Gastrocnemius medialis (tissue), 4 donors: Measurements from ENCODE around the gene MRPL49. TPM values are rescaled to one million over a fixed set of nuclear protein-coding genes. Genes with fewer than 3 reads are reported as not detected.

ENCODE experiments used
- ATAC-seq, 2 donors: fragments of 150-250 bp; one replicate each; pipeline ENCODE4 v1.9.1; 2016
- DNase-seq, 2 donors: peaks; one replicate each; pipeline ENCODE4 v3.0.0-alpha.2; 2019
- H3K27ac ChIP-seq, 4 donors: fragments of 200-600 bp; sonication (generic); 1 replicate in 1 of 4; 2 replicates in 3 of 4; pipeline ENCODE4 v1.5.1; 2016 to 2018; ENCODE audit warnings: mild to moderate bottlenecking in 2 of 4, moderate library complexity in 1 of 4
- H3K27me3 ChIP-seq, 3 donors: fragments of 200-600 bp; sonication (generic) in 2 of 3; 1 replicate in 1 of 3; 2 replicates in 2 of 3; pipeline versions ENCODE4 v1.5.1 to v1.6.0; 2016 to 2019; ENCODE audit warnings: mild to moderate bottlenecking in 1 of 3, moderate library complexity in 1 of 3
- H3K36me3 ChIP-seq, 2 donors: fragments of 200-600 bp; sonication (generic) in 1 of 2; one replicate each; pipeline ENCODE4 v1.5.1; 2017 to 2018
- H3K4me1 ChIP-seq, 2 donors: fragments of 200-600 bp; sonication (generic) in 1 of 2; one replicate each; pipeline ENCODE4 v1.5.1; 2016 to 2017; ENCODE audit warnings: mild to moderate bottlenecking in 2 of 2
- H3K4me3 ChIP-seq, 4 donors: fragments of 200-600 bp; sonication (generic) in 3 of 4; 1 replicate in 1 of 4; 2 replicates in 3 of 4; pipeline ENCODE4 v1.5.1; 2016 to 2019; ENCODE audit warnings: mild to moderate bottlenecking in 2 of 4
- H3K9me3 ChIP-seq, 3 donors: fragments of 200-600 bp; sonication (generic) in 2 of 3; 1 replicate in 1 of 3; 2 replicates in 2 of 3; pipeline ENCODE4 v1.5.1; 2016 to 2019
- CTCF ChIP-seq, 5 experiments: fragments of 450-650 bp in 3 of 5; fragments of 200-600 bp in 2 of 5; sonication (generic) in 2 of 5; IDR thresholded peaks in 4 of 5; conservative IDR thresholded peaks in 1 of 5; 1 replicate in 4 of 5; 2 replicates in 1 of 5; pipeline ENCODE4 v1.5.1; 2016 to 2019; ENCODE audit warnings: antibody characterized with exemption in 5 of 5, mild to moderate bottlenecking in 3 of 5, moderate library complexity in 3 of 5
- POLR2A ChIP-seq, 2 donors: fragments of 450-650 bp; IDR thresholded peaks; one replicate each; pipeline ENCODE4 v1.6.1; 2017; ENCODE audit warnings: antibody characterized with exemption in 2 of 2, mild to moderate bottlenecking in 2 of 2, moderate library complexity in 2 of 2
- in situ Hi-C, 4 donors: fragments of 200-750 bp; cut with MboI; loops; one replicate each; pipeline versions ENCODE4 v1.15.0 to v1.8.0; 2017; ENCODE audit warnings: low sequenced_read_pairs in 4 of 4
- intact Hi-C: fragments of 100-400 bp; cut with DNase I; formaldehyde crosslinking; loops from one replicate; pipeline ENCODE4 v1.15.1; 2023; ENCODE audit warnings: low total_unique reads
- total RNA-seq, 4 donors: library from RNA; depleted of rRNA; stranded (reverse); fragments of >200 nt; gene quantifications; one replicate each; pipeline versions ENCODE4 v1.1.0 to v1.2.3, GENCODE V29; 2016

MRPL49 gene
- total RNA-seq, 4 donors from 2014 or later: 54.9 to 76.5 (median 63.6) TPM

DNA sequence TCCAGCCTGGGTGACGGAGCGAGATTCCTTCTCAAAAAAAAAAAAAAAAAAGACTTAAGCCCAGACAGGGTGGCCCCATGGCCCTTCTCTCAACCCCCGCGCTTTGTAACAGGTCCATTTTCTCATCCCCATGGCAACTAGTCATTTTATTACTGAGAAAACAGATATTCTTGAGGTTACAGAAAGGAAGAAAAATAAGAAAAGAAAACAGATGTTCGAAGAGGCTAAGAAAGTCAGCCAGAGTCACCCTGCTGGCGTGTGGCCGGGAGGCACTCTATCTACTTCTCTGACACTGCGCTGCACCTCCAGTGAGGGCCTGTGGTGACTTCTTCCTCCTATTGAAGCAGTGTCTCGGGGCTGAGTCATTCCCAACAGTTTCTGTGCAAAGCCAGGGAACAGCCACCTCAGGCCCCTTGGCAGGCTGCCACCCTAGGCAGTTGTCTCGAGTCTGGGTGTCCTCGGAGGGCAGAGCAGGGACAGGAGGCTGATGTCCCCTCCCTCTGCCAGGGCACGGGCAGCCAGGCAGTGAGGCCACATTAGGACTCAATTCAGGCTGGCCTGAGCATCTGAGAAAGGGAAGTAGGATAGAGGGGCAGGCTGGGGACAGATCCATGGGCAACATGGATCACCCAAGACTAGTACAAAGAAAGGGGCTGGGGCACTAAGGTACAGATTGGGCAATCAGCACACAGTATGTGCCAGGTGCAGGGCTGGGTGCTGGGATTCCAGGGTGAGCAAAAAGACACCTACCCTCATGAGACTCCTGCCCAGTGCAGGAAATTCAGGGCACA is 28.6 kb downstream of the MRPL49 start:
- H3K9me3 ChIP-seq: no peaks in the 10 kb centered on the region
- peak in 1 of 5 experiments; percentile 2 for TF ChIP-seq CTCF (IDR thresholded peaks at IDR 0.05 in 4 of 5, conservative IDR thresholded peaks at IDR 0.05 in 1 of 5)
- TF ChIP-seq POLR2A (IDR thresholded peaks at IDR 0.05): peak in 1 of 2 donors; percentile 35
- no peaks in the 10 kb centered on the region for H3K36me3 ChIP-seq
- peak; percentile 94 to 99 for DNase-seq
- peak overlapping the region; percentile 86 to 91 (median 88) for H3K27ac ChIP-seq
- peak; percentile 95 to 98 for ATAC-seq
- no peak overlapping the region for H3K4me3 ChIP-seq
- H3K4me1 ChIP-seq: peaks cover 13 to 21% of the 10 kb centered on the region in 2 donors
- H3K27me3 ChIP-seq: no peaks in the 10 kb centered on the region
- in situ Hi-C loops: no loop called here
- intact Hi-C loops: loop anchor here (1.0 kb wide), 1 partner anchor 15 kb away; no protein-coding TSS in a partner anchor

DNA sequence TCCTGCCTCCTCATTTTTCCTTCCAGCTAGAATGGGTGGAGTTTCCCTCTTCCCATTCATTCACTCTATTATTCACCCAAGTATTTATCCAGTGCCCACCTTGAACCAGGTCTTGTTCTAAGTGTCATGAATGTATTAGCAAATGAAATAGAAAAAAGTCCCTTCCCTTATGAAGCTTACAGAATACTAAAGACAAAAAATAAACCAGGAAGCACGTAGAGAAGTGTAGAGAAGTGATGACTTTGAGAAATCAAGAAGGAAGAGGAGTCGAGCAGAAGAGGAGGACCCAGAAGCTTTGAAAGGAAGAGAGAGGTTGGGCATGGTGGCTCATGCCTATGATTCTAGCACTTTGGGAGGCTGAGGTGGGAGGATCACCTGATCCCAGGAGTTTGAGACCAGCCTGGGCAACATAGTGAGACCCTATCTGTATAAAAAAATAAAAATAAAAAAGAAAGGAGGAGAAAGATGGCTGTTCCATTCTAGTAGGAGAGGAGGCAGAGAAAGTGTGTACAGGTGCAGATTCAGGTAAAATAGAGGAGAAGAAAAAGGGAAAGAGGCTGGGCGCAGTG is 29.3 kb downstream of the MRPL49 start:
- no peak overlapping the region for H3K4me3 ChIP-seq
- H3K27ac ChIP-seq: peak overlapping the region; percentile 86 to 91 (median 88)
- H3K36me3 ChIP-seq: no peaks in the 10 kb centered on the region
- H3K9me3 ChIP-seq: no peaks in the 10 kb centered on the region
- intact Hi-C loops (no loop called here), in situ Hi-C loops (no loop called here)
- DNase-seq (peak in 1 of 2 donors; percentile 8), ATAC-seq (no peak)
- H3K4me1 ChIP-seq: peaks cover 13 to 21% of the 10 kb centered on the region in 2 donors
- TF ChIP-seq POLR2A (IDR thresholded peaks at IDR 0.05): no peak
- no peak for TF ChIP-seq CTCF (IDR thresholded peaks at IDR 0.05 in 4 of 5, conservative IDR thresholded peaks at IDR 0.05 in 1 of 5)
- H3K27me3 ChIP-seq: no peaks in the 10 kb centered on the region

- H3K4me3 ChIP-seq: no peak overlapping the region
- in situ Hi-C loops: no loop called here
- H3K27ac ChIP-seq: peak overlapping the region in 3 of 4 donors; percentile 87 to 91 (median 89)
- TF ChIP-seq POLR2A (IDR thresholded peaks at IDR 0.05) (no peak), CTCF (IDR thresholded peaks at IDR 0.05 in 4 of 5, conservative IDR thresholded peaks at IDR 0.05 in 1 of 5) (no peak)
- peaks cover 13 to 21% of the 10 kb centered on the region in 2 donors for H3K4me1 ChIP-seq
- H3K27me3 ChIP-seq: no peaks in the 10 kb centered on the region
- H3K36me3 ChIP-seq: no peaks in the 10 kb centered on the region
- ATAC-seq: no peak
- DNase-seq: peak in 1 of 2 donors; percentile 5
- no peaks in the 10 kb centered on the region for H3K9me3 ChIP-seq
- intact Hi-C loops: no loop called here
Observed at GRCh38 chr11:65152122-65152521, 30.0 kb downstream of the MRPL49 start.

- DNase-seq (no peak), ATAC-seq (no peak)
- no peaks in the 10 kb centered on the region for H3K27me3 ChIP-seq
Observed at GRCh38 chr11:65156256-65156655, 34.1 kb downstream of the MRPL49 start.

More at GRCh38 chr11:65156256-65156655, 34.1 kb downstream of the MRPL49 start:
- no peak overlapping the region for H3K27ac ChIP-seq
- in situ Hi-C loops: no loop called here
- H3K9me3 ChIP-seq: no peaks in the 10 kb centered on the region
- intact Hi-C loops: no loop called here
- H3K36me3 ChIP-seq: no peaks in the 10 kb centered on the region
- peaks cover 1 to 3% of the 10 kb centered on the region in 2 donors for H3K4me1 ChIP-seq
- no peak for TF ChIP-seq CTCF (IDR thresholded peaks at IDR 0.05 in 4 of 5, conservative IDR thresholded peaks at IDR 0.05 in 1 of 5)
- no peak for TF ChIP-seq POLR2A (IDR thresholded peaks at IDR 0.05)
- H3K4me3 ChIP-seq: no peak overlapping the region
